ENCODE results near the gene SRSF12. TPM values are rescaled to one million over a fixed set of nuclear protein-coding genes. Genes with fewer than 3 reads are reported as not detected.

Gene SRSF12
- total and polyA plus RNA-seq, 9 of the 15 experiments (the other 6 are each of a cell fraction or from before 2014, with no cell fraction given) = not detected

DNA sequence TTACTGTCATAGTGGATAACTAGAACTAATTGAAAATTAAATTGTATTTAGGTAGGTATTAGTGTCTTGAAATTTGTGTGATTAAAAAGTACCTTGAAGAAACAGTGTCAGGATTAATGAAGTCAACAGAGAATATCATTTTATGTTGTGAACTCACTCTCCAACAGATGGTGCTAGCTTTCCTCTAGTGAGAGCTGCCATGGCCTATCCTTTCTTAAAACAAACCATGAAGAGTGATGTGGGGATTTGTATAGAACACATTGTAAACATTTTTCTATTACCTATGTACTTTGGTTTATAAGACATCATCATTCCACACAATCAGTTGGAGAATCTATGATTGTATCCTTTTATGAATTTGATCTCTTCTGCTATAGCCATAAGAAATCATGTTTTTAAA is 4.8 kb upstream of the SRSF12 start (continued):
- TF ChIP-seq E2F6 (IDR thresholded peaks at IDR 0.05; ENCODE audit: borderline replicate concordance in 1 of 2, extremely low read depth in 1 of 2, insufficient read depth in 1 of 2, insufficient read length in 1 of 2, low read depth in 1 of 2, low read length in 1 of 2, poor library complexity in 1 of 2, severe bottlenecking in 1 of 2) = no peak
- TF ChIP-seq SP1 (CRISPR knock-in tag; IDR thresholded peaks at IDR 0.05) = no peak
- no peak for TF ChIP-seq RBM17 (IDR thresholded peaks at IDR 0.05; ENCODE audit: borderline replicate concordance, low read depth, low read length)
- TF ChIP-seq LARP7 (IDR thresholded peaks at IDR 0.05) = no peak
- TF ChIP-seq, protein P1, sequence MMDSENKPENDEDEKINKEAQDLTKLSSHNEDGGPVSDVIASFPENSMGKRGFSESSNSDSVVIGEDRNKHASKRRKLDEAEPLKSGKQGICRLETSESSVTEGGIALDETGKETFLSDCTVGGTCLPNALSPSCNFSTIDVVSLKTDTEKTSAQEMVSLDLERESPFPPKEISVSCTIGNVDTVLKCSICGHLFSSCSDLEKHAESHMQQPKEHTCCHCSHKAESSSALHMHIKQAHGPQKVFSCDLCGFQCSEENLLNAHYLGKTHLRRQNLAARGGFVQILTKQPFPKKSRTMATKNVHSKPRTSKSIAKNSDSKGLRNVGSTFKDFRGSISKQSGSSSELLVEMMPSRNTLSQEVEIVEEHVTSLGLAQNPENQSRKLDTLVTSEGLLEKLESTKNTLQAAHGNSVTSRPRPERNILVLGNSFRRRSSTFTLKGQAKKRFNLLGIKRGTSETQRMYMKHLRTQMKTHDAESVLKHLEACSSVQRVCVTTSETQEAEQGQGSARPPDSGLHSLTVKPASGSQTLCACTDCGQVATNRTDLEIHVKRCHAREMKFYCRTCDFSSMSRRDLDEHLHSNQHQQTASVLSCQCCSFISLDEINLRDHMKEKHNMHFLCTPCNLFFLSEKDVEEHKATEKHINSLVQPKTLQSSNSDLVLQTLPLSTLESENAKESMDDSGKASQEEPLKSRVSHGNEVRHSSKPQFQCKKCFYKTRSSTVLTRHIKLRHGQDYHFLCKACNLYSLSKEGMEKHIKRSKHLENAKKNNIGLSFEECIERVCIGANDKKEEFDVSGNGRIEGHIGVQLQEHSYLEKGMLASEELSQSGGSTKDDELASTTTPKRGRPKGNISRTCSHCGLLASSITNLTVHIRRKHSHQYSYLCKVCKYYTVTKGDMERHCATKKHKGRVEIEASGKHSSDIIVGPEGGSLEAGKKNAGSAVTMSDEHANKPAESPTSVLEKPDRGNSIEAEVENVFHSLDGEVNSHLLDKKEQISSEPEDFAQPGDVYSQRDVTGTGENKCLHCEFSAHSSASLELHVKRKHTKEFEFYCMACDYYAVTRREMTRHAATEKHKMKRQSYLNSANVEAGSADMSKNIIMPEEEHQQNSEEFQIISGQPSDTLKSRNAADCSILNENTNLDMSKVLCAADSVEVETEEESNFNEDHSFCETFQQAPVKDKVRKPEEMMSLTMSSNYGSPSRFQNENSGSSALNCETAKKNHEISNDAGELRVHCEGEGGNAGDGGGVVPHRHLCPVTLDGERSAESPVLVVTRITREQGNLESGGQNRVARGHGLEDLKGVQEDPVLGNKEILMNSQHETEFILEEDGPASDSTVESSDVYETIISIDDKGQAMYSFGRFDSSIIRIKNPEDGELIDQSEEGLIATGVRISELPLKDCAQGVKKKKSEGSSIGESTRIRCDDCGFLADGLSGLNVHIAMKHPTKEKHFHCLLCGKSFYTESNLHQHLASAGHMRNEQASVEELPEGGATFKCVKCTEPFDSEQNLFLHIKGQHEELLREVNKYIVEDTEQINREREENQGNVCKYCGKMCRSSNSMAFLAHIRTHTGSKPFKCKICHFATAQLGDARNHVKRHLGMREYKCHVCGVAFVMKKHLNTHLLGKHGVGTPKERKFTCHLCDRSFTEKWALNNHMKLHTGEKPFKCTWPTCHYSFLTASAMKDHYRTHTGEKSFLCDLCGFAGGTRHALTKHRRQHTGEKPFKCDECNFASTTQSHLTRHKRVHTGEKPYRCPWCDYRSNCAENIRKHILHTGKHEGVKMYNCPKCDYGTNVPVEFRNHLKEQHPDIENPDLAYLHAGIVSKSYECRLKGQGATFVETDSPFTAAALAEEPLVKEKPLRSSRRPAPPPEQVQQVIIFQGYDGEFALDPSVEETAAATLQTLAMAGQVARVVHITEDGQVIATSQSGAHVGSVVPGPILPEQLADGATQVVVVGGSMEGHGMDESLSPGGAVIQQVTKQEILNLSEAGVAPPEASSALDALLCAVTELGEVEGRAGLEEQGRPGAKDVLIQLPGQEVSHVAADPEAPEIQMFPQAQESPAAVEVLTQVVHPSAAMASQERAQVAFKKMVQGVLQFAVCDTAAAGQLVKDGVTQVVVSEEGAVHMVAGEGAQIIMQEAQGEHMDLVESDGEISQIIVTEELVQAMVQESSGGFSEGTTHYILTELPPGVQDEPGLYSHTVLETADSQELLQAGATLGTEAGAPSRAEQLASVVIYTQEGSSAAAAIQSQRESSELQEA (IDR thresholded peaks at IDR 0.05; ENCODE audit: low read depth) = no peak
- TF ChIP-seq RUNX1 (IDR thresholded peaks at IDR 0.05; ENCODE audit: low read depth) = no peak
- peak; percentile 36 for TF ChIP-seq DACH1 (IDR thresholded peaks at IDR 0.05; ENCODE audit: partially characterized antibody)
- no peak for TF ChIP-seq HEY1 (CRISPR knock-in tag; IDR thresholded peaks at IDR 0.05; ENCODE audit: borderline replicate concordance)
- no peak for TF ChIP-seq PHB (CRISPR knock-in tag; IDR thresholded peaks at IDR 0.05)
- TF ChIP-seq, protein P2, sequence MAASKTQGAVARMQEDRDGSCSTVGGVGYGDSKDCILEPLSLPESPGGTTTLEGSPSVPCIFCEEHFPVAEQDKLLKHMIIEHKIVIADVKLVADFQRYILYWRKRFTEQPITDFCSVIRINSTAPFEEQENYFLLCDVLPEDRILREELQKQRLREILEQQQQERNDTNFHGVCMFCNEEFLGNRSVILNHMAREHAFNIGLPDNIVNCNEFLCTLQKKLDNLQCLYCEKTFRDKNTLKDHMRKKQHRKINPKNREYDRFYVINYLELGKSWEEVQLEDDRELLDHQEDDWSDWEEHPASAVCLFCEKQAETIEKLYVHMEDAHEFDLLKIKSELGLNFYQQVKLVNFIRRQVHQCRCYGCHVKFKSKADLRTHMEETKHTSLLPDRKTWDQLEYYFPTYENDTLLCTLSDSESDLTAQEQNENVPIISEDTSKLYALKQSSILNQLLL (CRISPR knock-in tag; IDR thresholded peaks at IDR 0.05; ENCODE audit: borderline replicate concordance) = no peak

All from K562 (cell line).